Epithelial cell of proximal tubule (primary cell): ENCODE results near the gene CDC25B. TPM values are rescaled to one million over a fixed set of nuclear protein-coding genes. Genes with fewer than 3 reads are reported as not detected.

ENCODE experiments used
- DNase-seq: peaks from one replicate; pipeline ENCODE4 v3.0.0-alpha.2; 2011; ENCODE audit warnings: low read depth
- H3K4me3 ChIP-seq: 2 replicates; pipeline ENCODE4 v1.5.1; 2011; ENCODE audit warnings: low read depth, mild to moderate bottlenecking, low read length
- CTCF ChIP-seq: conservative IDR thresholded peaks from 2 replicates; pipeline ENCODE4 v1.5.1; 2012; ENCODE audit warnings: low read depth, mild to moderate bottlenecking, low read length
- total RNA-seq: library from RNA; depleted of rRNA; stranded (reverse); fragments of >200 nt; gene quantifications from 2 replicates; pipeline ENCODE4 v1.2.3, GENCODE V29; 2015

The CDC25B gene
- total RNA-seq, 1 donor from 2014 or later: 46.6 TPM

DNA sequence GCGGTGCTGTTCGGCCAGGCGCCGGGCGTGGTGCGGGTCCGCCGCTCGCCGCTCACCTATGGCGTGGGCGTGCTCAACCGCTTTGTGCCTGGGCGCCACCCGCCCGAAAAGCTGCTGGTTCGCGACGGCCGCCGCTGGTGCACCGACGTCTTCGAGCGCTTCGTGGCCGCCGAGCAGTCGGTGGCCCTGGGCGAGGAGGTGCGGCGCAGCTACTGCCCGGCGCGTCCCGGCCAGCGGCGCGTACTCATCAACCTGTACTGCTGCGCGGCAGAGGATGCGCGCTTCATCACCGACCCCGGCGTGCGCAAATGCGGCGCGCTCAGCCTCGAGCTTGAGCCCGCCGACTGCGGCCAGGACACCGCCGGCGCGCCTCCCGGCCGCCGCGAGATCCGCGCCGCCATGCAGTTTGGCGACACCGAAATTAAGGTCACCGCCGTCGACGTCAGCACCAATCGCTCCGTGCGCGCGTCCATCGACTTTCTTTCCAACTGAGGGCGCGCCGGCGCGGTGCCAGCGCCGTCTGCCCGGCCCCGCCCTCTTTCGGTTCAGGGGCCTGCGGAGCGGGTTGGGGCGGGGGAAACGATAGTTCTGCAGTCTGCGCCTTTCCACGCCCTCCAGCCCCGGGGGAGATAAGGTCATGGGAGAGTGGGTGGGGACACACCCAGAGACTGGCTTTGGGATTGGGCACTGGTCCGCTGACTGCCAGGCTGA lies 44.3 kb upstream of the CDC25B start:
- DNase-seq: no peak
- H3K4me3 ChIP-seq: peak overlapping the region; percentile 43
- TF ChIP-seq CTCF: no peak

DNA sequence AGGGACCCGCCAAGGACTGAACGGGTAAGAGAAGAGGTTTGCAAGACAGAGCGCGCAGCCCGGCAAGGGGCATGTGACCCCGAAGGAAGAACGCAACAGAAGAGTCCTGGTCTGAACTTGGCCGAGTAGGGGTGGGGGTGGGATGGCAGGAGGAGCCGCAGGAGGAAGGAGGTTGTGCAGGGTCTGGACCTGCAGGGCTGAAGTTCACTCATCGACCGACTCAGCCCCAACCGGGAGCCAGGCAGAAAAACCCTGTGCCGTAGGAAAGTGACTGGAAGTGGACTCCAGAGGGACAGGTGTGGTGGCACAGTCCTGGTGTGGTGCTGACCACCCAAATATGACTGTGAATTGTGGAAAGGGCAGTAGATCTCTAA lies 43.7 kb upstream of the CDC25B start:
- peak overlapping the region; percentile 43 for H3K4me3 ChIP-seq
- TF ChIP-seq CTCF: no peak
- no peak for DNase-seq

- no peak for DNase-seq
- TF ChIP-seq CTCF: peak; percentile 87
- H3K4me3 ChIP-seq: no peak overlapping the region
These were observed 43.0 kb upstream of the CDC25B start for GRCh38 chr20:3753098-3753497.

GRCh38 chr20:3753501-3754275 lies 42.4 kb upstream of the CDC25B start:
- no peak for DNase-seq
- no peak for TF ChIP-seq CTCF
- no peak overlapping the region for H3K4me3 ChIP-seq

- TF ChIP-seq CTCF: no peak
- H3K4me3 ChIP-seq: no peak overlapping the region
- DNase-seq: no peak
These were observed 41.9 kb upstream of the CDC25B start for GRCh38 chr20:3754276-3754630.

GRCh38 chr20:3755269-3755668 lies 40.8 kb upstream of the CDC25B start:
- TF ChIP-seq CTCF: no peak
- no peak for DNase-seq
- H3K4me3 ChIP-seq: no peak overlapping the region
